HepG2 (cell line): Measurements from ENCODE around the gene JAKMIP3. TPM values are rescaled to one million over a fixed set of nuclear protein-coding genes. Genes with fewer than 3 reads are reported as not detected.

Source experiments
- ATAC-seq: fragments of 200-7000 bp; cut with Tn5 transposase; 3 replicates; pipeline ENCODE4 v1.9.1; 2020; ENCODE audit warnings: mild to moderate bottlenecking, moderate library complexity
- BruUV-seq: library from RNA; stranded (reverse); fragments of 400-500 nt; replicated peaks from 2 replicates; lab custom pipeline; 2021; lab: Mats Ljungman, UMichigan
- CTCF ChIA-PET: fragments of 300-600 bp; formaldehyde crosslinking; extraction: SDS; loops from one replicate; lab custom pipeline; 2021; ENCODE audit warnings: low total read pairs, inconsistent platforms, low intra/inter-chr PET ratio; lab: Yijun Ruan, JAX
- POLR2A ChIA-PET: fragments of 350-600 bp; sonication (Branson Sonifier 250); formaldehyde crosslinking; loops from one replicate; lab custom pipeline; 2020; ENCODE audit warnings: antibody characterized with exemption, inconsistent platforms; lab: Yijun Ruan, JAX
- DNase-seq: peaks from one replicate; pipeline ENCODE4 v3.0.0-alpha.2; 2015; ENCODE audit warnings: low spot score
- FAIRE-seq: peaks from 3 replicates; lab custom pipeline; 2011; peaks lifted over from hg19 to GRCh38; lab: Jason Lieb, UNC
- H2AFZ ChIP-seq: one replicate; pipeline ENCODE4 v1.6.1; 2011; ENCODE audit warnings: low read length, inconsistent platforms
- H3K27ac ChIP-seq: fragments of 300-600 bp; 3 replicates; pipeline ENCODE4 v1.8.0; 2011; ENCODE audit warnings: mixed run types, mild to moderate bottlenecking, mixed read lengths, low read length, inconsistent platforms; ENCODE audit not compliant: insufficient read depth; ENCODE audit errors: extremely low read length
- H3K27me3 ChIP-seq, 2 experiments: fragments of 200-600 bp in 1 of 2; 2 replicates in 1 of 2; 3 replicates in 1 of 2; pipeline versions ENCODE4 v1.6.0 to v1.8.0; 2011; ENCODE audit warnings: low read length in 2 of 2, mild to moderate bottlenecking in 2 of 2, moderate library complexity in 2 of 2, inconsistent platforms in 1 of 2; ENCODE audit not compliant: insufficient read depth in 2 of 2, control insufficient read depth in 1 of 2
- H3K36me3 ChIP-seq, 2 experiments: fragments of 200-600 bp in 1 of 2; replicated peaks in 1 of 2; 2 replicates in 1 of 2; 3 replicates in 1 of 2; pipeline versions ENCODE4 v1.5.1 to v1.8.0; 2011; ENCODE audit warnings: low read length in 2 of 2, inconsistent platforms in 1 of 2; ENCODE audit not compliant: insufficient read depth in 2 of 2, control insufficient read depth in 1 of 2
- H3K4me1 ChIP-seq: 2 replicates; pipeline ENCODE4 v1.5.1; 2012; ENCODE audit warnings: low read length, inconsistent platforms; ENCODE audit not compliant: insufficient read depth
- H3K4me2 ChIP-seq: 2 replicates; pipeline ENCODE4 v1.6.0; 2011; ENCODE audit warnings: low read depth, low read length, inconsistent platforms
- H3K4me3 ChIP-seq, 3 experiments: fragments of 200-600 bp in 1 of 3; sonication (generic), shearing (Covaris generic) in 1 of 3; replicated peaks in 1 of 3; 2 replicates each; pipeline ENCODE4 v1.5.1; 2011 to 2016; ENCODE audit warnings: low read length in 3 of 3, inconsistent platforms in 2 of 3, low read depth in 2 of 3, mild to moderate bottlenecking in 2 of 3, control low read depth in 1 of 3, mixed read lengths in 1 of 3; ENCODE audit not compliant: insufficient read depth in 1 of 3
- H3K79me2 ChIP-seq: one replicate; pipeline ENCODE4 v1.6.1; 2011; ENCODE audit warnings: low read length, inconsistent platforms; ENCODE audit not compliant: insufficient read depth
- H3K9ac ChIP-seq: 2 replicates; pipeline ENCODE4 v1.6.0; 2011; ENCODE audit warnings: mild to moderate bottlenecking, low read depth, low read length, inconsistent platforms; ENCODE audit not compliant: insufficient read depth
- H3K9me3 ChIP-seq: 2 replicates; pipeline ENCODE4 v1.5.1; 2012; ENCODE audit warnings: mild to moderate bottlenecking, low read length
- H4K20me1 ChIP-seq: 2 replicates; pipeline ENCODE4 v1.6.0; 2011; ENCODE audit warnings: inconsistent platforms, mild to moderate bottlenecking, low read length, moderate library complexity; ENCODE audit not compliant: insufficient read depth
- EHMT2 ChIP-seq: fragments of 200-600 bp; sonication (generic); IDR thresholded peaks from 2 replicates; pipeline ENCODE4 v1.7.0; 2017; ENCODE audit warnings: antibody characterized with exemption, low read depth, low read length, borderline replicate concordance
- MIER2 ChIP-seq: IDR thresholded peaks from 2 replicates; pipeline ENCODE4 v1.6.1; 2016; ENCODE audit warnings: missing biosample characterization, missing genetic modification reagents
- POLR2AphosphoS5 ChIP-seq: IDR thresholded peaks from 2 replicates; pipeline ENCODE4 v1.6.1; 2012; ENCODE audit warnings: low read depth, low read length
- RBAK ChIP-seq: sonication (generic); formaldehyde crosslinking; IDR thresholded peaks from 2 replicates; pipeline ENCODE4 v1.5.1; 2020; ENCODE audit warnings: mild to moderate bottlenecking, missing genetic modification reagents
- TCF7L2 ChIP-seq: IDR thresholded peaks from 2 replicates; pipeline ENCODE4 v1.6.1; 2011; ENCODE audit warnings: mild to moderate bottlenecking, low read depth, low read length, moderate library complexity
- YEATS4 ChIP-seq: sonication (generic); formaldehyde crosslinking; IDR thresholded peaks from 2 replicates; pipeline ENCODE4 v1.4.0; 2020; ENCODE audit warnings: missing genetic modification reagents, borderline replicate concordance
- ZNF329 ChIP-seq: sonication (generic); formaldehyde crosslinking; IDR thresholded peaks from 2 replicates; pipeline ENCODE4 v1.9.0; 2021; ENCODE audit warnings: low read depth, mild to moderate bottlenecking, missing genetic modification reagents
- ZNF589 ChIP-seq: sonication (generic); formaldehyde crosslinking; conservative IDR thresholded peaks from 2 replicates; pipeline ENCODE4 v1.8.0; 2022; ENCODE audit warnings: mild to moderate bottlenecking, moderate library complexity, missing genetic modification reagents
- ZNF614 ChIP-seq: IDR thresholded peaks from 2 replicates; pipeline ENCODE4 v1.6.1; 2018; ENCODE audit warnings: missing biosample characterization, missing genetic modification reagents, inconsistent platforms, borderline replicate concordance
- ZNF75D ChIP-seq: sonication (generic); formaldehyde crosslinking; IDR thresholded peaks from 2 replicates; pipeline ENCODE4 v1.8.1; 2023; ENCODE audit warnings: missing genetic modification reagents, mild to moderate bottlenecking, borderline replicate concordance
- ZNF788 ChIP-seq: sonication (generic); formaldehyde crosslinking; IDR thresholded peaks from 2 replicates; pipeline ENCODE4 v1.5.0; 2020; ENCODE audit warnings: mild to moderate bottlenecking, missing genetic modification reagents, borderline replicate concordance
- ZSCAN20 ChIP-seq: sonication (generic); formaldehyde crosslinking; IDR thresholded peaks from 2 replicates; pipeline ENCODE4 v1.4.0; 2020; ENCODE audit warnings: missing genetic modification reagents, mild to moderate bottlenecking, borderline replicate concordance
- WGBS: methylation state at CpG from one replicate; pipeline ENCODE4 v1.1.6; 2017; ENCODE audit warnings: low lambda C conversion rate; 5-methylcytosine and 5-hydroxymethylcytosine counted together
- in situ Hi-C: cut with HindIII; loops from 2 replicates; pipeline ENCODE4 v1.10.0; 2017; ENCODE audit warnings: low pct_unique_long_range_greater_than_20kb; ENCODE audit not compliant: extremely low pct_ligation_motif_present
- intact Hi-C: fragments of 100-400 bp; cut with micrococcal nuclease; formaldehyde crosslinking; loops from one replicate; pipeline ENCODE4 v1.10.0; 2022; ENCODE audit not compliant: unreplicated experiment
- polyA plus RNA-seq, 8 experiments: library from polyadenylated mRNA; depleted of rRNA in 3 of 8; stranded (reverse) in 7 of 8; unstranded in 1 of 8; fragments of >200 nt; fragmentation: Illumina TruSeq in 4 of 8; extraction: Trizol in 4 of 8; gene quantifications; 2 replicates each; pipeline versions ENCODE4 v1.2.1 to v1.2.3, GENCODE V29; 2011 to 2016; ENCODE audit warnings: low read depth in 4 of 8, missing spikeins in 1 of 8, mixed read lengths in 1 of 8; ENCODE audit not compliant: insufficient read depth in 1 of 8
- total RNA-seq, 5 experiments: library from RNA; depleted of rRNA; stranded (reverse); fragments of >200 nt; fragmentation: Illumina TruSeq; extraction: Trizol; gene quantifications; 2 replicates each; pipeline ENCODE4 v1.2.3, GENCODE V29; 2016; ENCODE audit warnings: low read depth in 1 of 5
- TF ChIP-seq, protein P1 (sequence below): sonication (generic); formaldehyde crosslinking; IDR thresholded peaks from 2 replicates; pipeline ENCODE4 v1.8.1; 2023; ENCODE audit warnings: missing genetic modification reagents, inconsistent platforms, borderline replicate concordance
- TF ChIP-seq, protein P2 (sequence below): sonication (generic); formaldehyde crosslinking; IDR thresholded peaks from 2 replicates; pipeline ENCODE4 v1.9.0; 2021; ENCODE audit warnings: missing genetic modification reagents, borderline replicate concordance
- TF ChIP-seq, protein P3 (sequence below): IDR thresholded peaks from 2 replicates; pipeline ENCODE4 v1.6.1; 2016

Gene JAKMIP3
- total and polyA plus RNA-seq, 2 of the 13 experiments (the other 11 are each of a cell fraction or from before 2014, with no cell fraction given) = 0.03 to 0.11 TPM

DNA sequence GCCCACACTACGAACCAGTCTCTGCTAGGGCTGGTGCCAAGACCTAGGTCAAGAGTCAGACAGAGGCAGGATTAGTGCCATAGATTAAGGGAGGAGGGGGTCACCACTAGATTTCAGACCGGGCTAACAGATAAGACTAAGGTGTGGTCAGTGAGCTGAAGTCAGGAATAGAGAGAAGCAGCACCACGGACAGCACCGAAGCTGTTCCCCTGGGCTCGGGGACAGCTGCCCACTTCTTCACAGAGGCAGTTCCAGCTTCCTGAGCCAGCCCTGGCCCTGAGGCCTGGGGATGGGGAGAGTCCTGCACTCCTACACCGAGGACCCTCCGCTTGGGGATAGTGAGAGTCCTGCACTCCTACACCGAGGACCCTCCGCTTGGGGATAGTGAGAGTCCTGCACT lies 11.2 kb upstream of the JAKMIP3 start:
- Histone ChIP-seq H3K4me3 (no peak overlapping the region), H4K20me1 (no peaks in the 10 kb centered on the region), H3K4me2 (no peak overlapping the region), H3K36me3 (no peaks in the 10 kb centered on the region), H3K9ac (no peak overlapping the region), H3K4me1 (no peaks in the 10 kb centered on the region), H3K79me2 (no peaks in the 10 kb centered on the region), H3K27me3 (peaks cover 4 to 30% of the 10 kb centered on the region in 2 experiments; a peak in 4 of 5 replicates), H3K27ac (no peak overlapping the region), H3K9me3 (peaks cover 25% of the 10 kb centered on the region), H2AFZ (no peak overlapping the region)
- intact Hi-C loops (no loop called here), in situ Hi-C loops (no loop called here)
- ChIA-PET POLR2A (no interaction called here), CTCF (no interaction called here)
- ATAC-seq (peak; percentile 55; the same call in 2 of the 3 replicates), DNase-seq (no peak), FAIRE-seq (no peak)
- no TSS peak for BruUV-seq
- 40% methylated on average over 4 of the region's 9 CpGs for WGBS
- TF ChIP-seq ZSCAN20 (no peak), ZNF75D (no peak), POLR2AphosphoS5 (no peak), ZNF589 (CRISPR knock-in tag) (no peak), TCF7L2 (no peak), ZNF329 (no peak), RBAK (CRISPR knock-in tag) (no peak), MIER2 (CRISPR knock-in tag) (peak; percentile 95), YEATS4 (CRISPR knock-in tag) (no peak), ZNF614 (CRISPR knock-in tag) (no peak), ZNF788 (no peak), EHMT2 (peak; percentile 39; the same call in 1 of the 2 replicates)
- TF ChIP-seq, protein P1, sequence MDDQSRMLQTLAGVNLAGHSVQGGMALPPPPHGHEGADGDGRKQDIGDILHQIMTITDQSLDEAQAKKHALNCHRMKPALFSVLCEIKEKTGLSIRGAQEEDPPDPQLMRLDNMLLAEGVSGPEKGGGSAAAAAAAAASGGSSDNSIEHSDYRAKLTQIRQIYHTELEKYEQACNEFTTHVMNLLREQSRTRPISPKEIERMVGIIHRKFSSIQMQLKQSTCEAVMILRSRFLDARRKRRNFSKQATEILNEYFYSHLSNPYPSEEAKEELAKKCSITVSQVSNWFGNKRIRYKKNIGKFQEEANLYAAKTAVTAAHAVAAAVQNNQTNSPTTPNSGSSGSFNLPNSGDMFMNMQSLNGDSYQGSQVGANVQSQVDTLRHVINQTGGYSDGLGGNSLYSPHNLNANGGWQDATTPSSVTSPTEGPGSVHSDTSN (CRISPR knock-in tag) = no peak
- TF ChIP-seq, protein P2, sequence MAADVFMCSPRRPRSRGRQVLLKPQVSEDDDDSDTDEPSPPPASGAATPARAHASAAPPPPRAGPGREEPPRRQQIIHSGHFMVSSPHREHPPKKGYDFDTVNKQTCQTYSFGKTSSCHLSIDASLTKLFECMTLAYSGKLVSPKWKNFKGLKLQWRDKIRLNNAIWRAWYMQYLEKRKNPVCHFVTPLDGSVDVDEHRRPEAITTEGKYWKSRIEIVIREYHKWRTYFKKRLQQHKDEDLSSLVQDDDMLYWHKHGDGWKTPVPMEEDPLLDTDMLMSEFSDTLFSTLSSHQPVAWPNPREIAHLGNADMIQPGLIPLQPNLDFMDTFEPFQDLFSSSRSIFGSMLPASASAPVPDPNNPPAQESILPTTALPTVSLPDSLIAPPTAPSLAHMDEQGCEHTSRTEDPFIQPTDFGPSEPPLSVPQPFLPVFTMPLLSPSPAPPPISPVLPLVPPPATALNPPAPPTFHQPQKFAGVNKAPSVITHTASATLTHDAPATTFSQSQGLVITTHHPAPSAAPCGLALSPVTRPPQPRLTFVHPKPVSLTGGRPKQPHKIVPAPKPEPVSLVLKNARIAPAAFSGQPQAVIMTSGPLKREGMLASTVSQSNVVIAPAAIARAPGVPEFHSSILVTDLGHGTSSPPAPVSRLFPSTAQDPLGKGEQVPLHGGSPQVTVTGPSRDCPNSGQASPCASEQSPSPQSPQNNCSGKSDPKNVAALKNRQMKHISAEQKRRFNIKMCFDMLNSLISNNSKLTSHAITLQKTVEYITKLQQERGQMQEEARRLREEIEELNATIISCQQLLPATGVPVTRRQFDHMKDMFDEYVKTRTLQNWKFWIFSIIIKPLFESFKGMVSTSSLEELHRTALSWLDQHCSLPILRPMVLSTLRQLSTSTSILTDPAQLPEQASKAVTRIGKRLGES (CRISPR knock-in tag) = no peak
- TF ChIP-seq, protein P3, sequence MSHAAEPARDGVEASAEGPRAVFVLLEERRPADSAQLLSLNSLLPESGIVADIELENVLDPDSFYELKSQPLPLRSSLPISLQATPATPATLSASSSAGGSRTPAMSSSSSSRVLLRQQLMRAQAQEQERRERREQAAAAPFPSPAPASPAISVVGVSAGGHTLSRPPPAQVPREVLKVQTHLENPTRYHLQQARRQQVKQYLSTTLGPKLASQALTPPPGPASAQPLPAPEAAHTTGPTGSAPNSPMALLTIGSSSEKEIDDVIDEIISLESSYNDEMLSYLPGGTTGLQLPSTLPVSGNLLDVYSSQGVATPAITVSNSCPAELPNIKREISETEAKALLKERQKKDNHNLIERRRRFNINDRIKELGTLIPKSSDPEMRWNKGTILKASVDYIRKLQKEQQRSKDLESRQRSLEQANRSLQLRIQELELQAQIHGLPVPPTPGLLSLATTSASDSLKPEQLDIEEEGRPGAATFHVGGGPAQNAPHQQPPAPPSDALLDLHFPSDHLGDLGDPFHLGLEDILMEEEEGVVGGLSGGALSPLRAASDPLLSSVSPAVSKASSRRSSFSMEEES = 0 out of 2 replicates have a peak, but pooled peaks have one; percentile 28
